OCI-LY7 (cell line): ENCODE measurements around the gene NOTCH4. TPM values are rescaled to one million over a fixed set of nuclear protein-coding genes. Genes with fewer than 3 reads are reported as not detected.

ENCODE experiments used
- BruUV-seq: library from RNA; stranded (reverse); fragments of 400-500 nt; replicated peaks from 2 replicates; lab custom pipeline; 2021; lab: Mats Ljungman, UMichigan
- CTCF ChIA-PET: fragments of 300-600 bp; sonication (Branson Sonifier 250); formaldehyde crosslinking; loops from one replicate; lab custom pipeline; 2022; ENCODE audit warnings: antibody characterized with exemption; ENCODE audit not compliant: unreplicated experiment; lab: Charles Lee
- POLR2A ChIA-PET: fragments of 300-600 bp; sonication (Branson Sonifier 250); formaldehyde crosslinking; loops from one replicate; lab custom pipeline; 2022; ENCODE audit warnings: antibody characterized with exemption; lab: Charles Lee
- DNase-seq: peaks from one replicate; pipeline ENCODE4 v3.0.0-alpha.2; 2015; ENCODE audit warnings: low spot score
- H2AFZ ChIP-seq: fragments of 200-600 bp; sonication (generic), shearing (Covaris generic); 2 replicates; pipeline ENCODE4 v1.6.1; 2014; ENCODE audit warnings: mild to moderate bottlenecking, antibody characterized with exemption, low read length, moderate library complexity
- H3K27ac ChIP-seq: fragments of 200-600 bp; sonication (generic); 2 replicates; pipeline ENCODE4 v1.5.1; 2014; ENCODE audit warnings: mixed run types, low read depth, mild to moderate bottlenecking, moderate library complexity, low read length, inconsistent platforms; ENCODE audit not compliant: poor library complexity, severe bottlenecking
- H3K36me3 ChIP-seq: fragments of 200-600 bp; sonication (generic); 2 replicates; pipeline ENCODE4 v1.6.1; 2014; ENCODE audit warnings: mild to moderate bottlenecking, antibody characterized with exemption, low read length, moderate library complexity, mixed read lengths; ENCODE audit not compliant: insufficient read depth
- H3K4me1 ChIP-seq: fragments of 200-600 bp; sonication (generic); 2 replicates; pipeline ENCODE4 v1.5.1; 2014; ENCODE audit warnings: mild to moderate bottlenecking, low read length; ENCODE audit not compliant: insufficient read depth, poor library complexity, severe bottlenecking
- H3K4me2 ChIP-seq: fragments of 200-600 bp; sonication (generic); 2 replicates; pipeline ENCODE4 v1.6.1; 2014; ENCODE audit warnings: mild to moderate bottlenecking, low read length
- H3K4me3 ChIP-seq: fragments of 200-600 bp; sonication (generic); 2 replicates; pipeline ENCODE4 v1.5.1; 2014; ENCODE audit warnings: mild to moderate bottlenecking, low read depth, low read length; ENCODE audit not compliant: poor library complexity, severe bottlenecking
- H3K79me2 ChIP-seq: fragments of 200-600 bp; sonication (generic); 2 replicates; pipeline ENCODE4 v1.6.1; 2016; ENCODE audit warnings: low read depth, mild to moderate bottlenecking, low read length, moderate library complexity, mixed read lengths; ENCODE audit not compliant: insufficient read depth
- H3K9me2 ChIP-seq: fragments of 200-600 bp; sonication (generic); 2 replicates; pipeline ENCODE4 v1.6.1; 2016; ENCODE audit warnings: mild to moderate bottlenecking, low read length, mixed read lengths; ENCODE audit not compliant: insufficient read depth
- H3K9me3 ChIP-seq: fragments of 200-600 bp; sonication (generic); 2 replicates; pipeline ENCODE4 v1.6.1; 2014; ENCODE audit warnings: mild to moderate bottlenecking, mixed run types, low read length, mixed read lengths
- H4K20me1 ChIP-seq: fragments of 200-600 bp; sonication (generic); 2 replicates; pipeline ENCODE4 v1.6.1; 2014; ENCODE audit warnings: mild to moderate bottlenecking, antibody characterized with exemption, low read length, moderate library complexity, mixed read lengths; ENCODE audit not compliant: insufficient read depth
- EZH2phosphoT487 ChIP-seq: fragments of 200-600 bp; sonication (generic); IDR thresholded peaks from 2 replicates; pipeline ENCODE4 v1.6.1; 2018; ENCODE audit warnings: low read depth, borderline replicate concordance, mild to moderate bottlenecking, mixed run types, antibody characterized with exemption, low read length, moderate library complexity, mixed read lengths
- intact Hi-C: fragments of 100-400 bp; cut with micrococcal nuclease; formaldehyde crosslinking; loops from one replicate; pipeline ENCODE4 v1.10.0; 2022; ENCODE audit not compliant: unreplicated experiment
- total RNA-seq, 2 experiments: library from RNA; depleted of rRNA in 1 of 2; stranded (reverse); fragments of >200 nt in 1 of 2; shearing (Covaris generic) in 1 of 2; gene quantifications; 2 replicates each; pipeline ENCODE4 v1.2.3, GENCODE V29; 2014 to 2022
- TF ChIP-seq, protein P1 (sequence below): fragments of 200-600 bp; sonication (generic); conservative IDR thresholded peaks from 2 replicates; pipeline ENCODE4 v1.5.1; 2014; ENCODE audit warnings: mild to moderate bottlenecking, antibody characterized with exemption, low read length, moderate library complexity, mixed read lengths

NOTCH4 gene
- total RNA-seq, 2 experiments from 2014 or later, result 1.4 to 2.4 TPM

- TF ChIP-seq, protein P1, sequence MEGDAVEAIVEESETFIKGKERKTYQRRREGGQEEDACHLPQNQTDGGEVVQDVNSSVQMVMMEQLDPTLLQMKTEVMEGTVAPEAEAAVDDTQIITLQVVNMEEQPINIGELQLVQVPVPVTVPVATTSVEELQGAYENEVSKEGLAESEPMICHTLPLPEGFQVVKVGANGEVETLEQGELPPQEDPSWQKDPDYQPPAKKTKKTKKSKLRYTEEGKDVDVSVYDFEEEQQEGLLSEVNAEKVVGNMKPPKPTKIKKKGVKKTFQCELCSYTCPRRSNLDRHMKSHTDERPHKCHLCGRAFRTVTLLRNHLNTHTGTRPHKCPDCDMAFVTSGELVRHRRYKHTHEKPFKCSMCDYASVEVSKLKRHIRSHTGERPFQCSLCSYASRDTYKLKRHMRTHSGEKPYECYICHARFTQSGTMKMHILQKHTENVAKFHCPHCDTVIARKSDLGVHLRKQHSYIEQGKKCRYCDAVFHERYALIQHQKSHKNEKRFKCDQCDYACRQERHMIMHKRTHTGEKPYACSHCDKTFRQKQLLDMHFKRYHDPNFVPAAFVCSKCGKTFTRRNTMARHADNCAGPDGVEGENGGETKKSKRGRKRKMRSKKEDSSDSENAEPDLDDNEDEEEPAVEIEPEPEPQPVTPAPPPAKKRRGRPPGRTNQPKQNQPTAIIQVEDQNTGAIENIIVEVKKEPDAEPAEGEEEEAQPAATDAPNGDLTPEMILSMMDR, result no peak
- no peak for TF ChIP-seq EZH2phosphoT487
- Histone ChIP-seq H3K9me3 (no peaks in the 10 kb centered on the region), H3K9me2 (no peaks in the 10 kb centered on the region), H2AFZ (peak within 1 kb of the TSS; percentile 49; the same call in 1 of the 2 replicates), H4K20me1 (no peaks in the 10 kb centered on the region), H3K79me2 (peaks cover 14% of the 10 kb centered on the region; the same call in 1 of the 2 replicates), H3K4me1 (peaks cover 44% of the 10 kb centered on the region), H3K36me3 (peaks cover 4% of the 10 kb centered on the region; the same call in 1 of the 2 replicates), H3K4me2 (peak within 1 kb of the TSS; percentile 96), H3K4me3 (peak within 1 kb of the TSS; percentile 87), H3K27ac (peak within 1 kb of the TSS; percentile 56)
- intact Hi-C loops, result loop anchor here (2.0 kb wide), 1 partner anchor 21 kb away; the partner anchor contains the start of gene PPT2
- ChIA-PET POLR2A (interaction anchor here (0.5 to 2.1 kb wide), 6 partner anchors 13 to 1761 kb away, joined by 3 to 11 read pairs (median 4); partner anchors contain the start of genes GPSM3 and PBX2), CTCF (no interaction called here)
- no TSS peak for BruUV-seq
- peak; percentile 96 for DNase-seq
Observed at GRCh38 chr6:32175711-32176475, 48.0 kb downstream of the NOTCH4 start, which contains the start of gene AGPAT1. Gene AGPAT1, minus strand, starts transcription at chr6:32176084. Its CDS starts 4,588 bp downstream, at chr6:32171496.

DNA sequence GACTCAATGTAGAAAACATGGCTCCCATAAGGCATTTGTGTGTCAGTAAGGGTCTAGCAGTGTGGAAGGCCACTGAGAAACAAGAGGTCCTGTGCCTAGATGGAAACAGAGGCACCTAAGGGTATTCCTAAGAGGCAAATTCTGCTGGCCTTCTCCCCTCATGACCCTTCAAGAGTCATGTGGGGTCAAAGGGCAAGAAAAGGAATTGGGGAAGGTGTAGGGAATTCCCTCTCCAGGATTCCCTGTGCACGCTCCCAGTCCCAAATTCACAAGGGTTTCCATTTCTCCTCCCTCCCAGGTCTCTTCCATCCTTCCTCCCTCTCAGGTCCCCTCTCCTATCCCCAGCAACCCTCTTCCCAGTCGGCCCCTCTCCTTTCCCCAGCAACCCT, 48.6 kb downstream of the NOTCH4 start:
- DNase-seq, result no peak
- no TSS peak for BruUV-seq

More for the DNA sequence above, 48.6 kb downstream of the NOTCH4 start:
- Histone ChIP-seq H2AFZ (no peak overlapping the region; the same call in 1 of the 2 replicates), H3K4me1 (peaks cover 44% of the 10 kb centered on the region), H4K20me1 (no peaks in the 10 kb centered on the region), H3K79me2 (peaks cover 14% of the 10 kb centered on the region; the same call in 1 of the 2 replicates), H3K9me3 (no peaks in the 10 kb centered on the region), H3K27ac (no peak overlapping the region), H3K9me2 (no peaks in the 10 kb centered on the region), H3K36me3 (peaks cover under 1% of the 10 kb centered on the region; the same call in 1 of the 2 replicates), H3K4me2 (peak overlapping the region; percentile 96), H3K4me3 (peak overlapping the region; percentile 87)
- POLR2A ChIA-PET, result no interaction called here
- CTCF ChIA-PET, result no interaction called here
- TF ChIP-seq, protein P1, result no peak
- no peak for TF ChIP-seq EZH2phosphoT487
- intact Hi-C loops, result no loop called here
